ENCODE data around the gene DNAJC1. TPM values are rescaled to one million over a fixed set of nuclear protein-coding genes. Genes with fewer than 3 reads are reported as not detected.

Gene DNAJC1
- total and polyA plus RNA-seq, 10 of the 15 experiments (the other 5 are each of a cell fraction or from before 2014, with no cell fraction given) = 2.5 to 39.3 (median 20.4) TPM

GRCh38 chr10:21969326-21970287 lies 33.9 kb downstream of the DNAJC1 start:
- Histone ChIP-seq H3K79me2 (ENCODE audit: control insufficient read depth, insufficient read depth, low read length) (no peaks in the 10 kb centered on the region; the same call in 1 of the 2 replicates), H3K36me3 (ENCODE audit: control insufficient read depth in 2 of 2, insufficient read depth in 2 of 2, low read length in 1 of 2) (no peaks in the 10 kb centered on the region), H3K4me2 (ENCODE audit: control insufficient read depth, insufficient read depth) (no peak overlapping the region), H3K27ac (ENCODE audit: control insufficient read depth, insufficient read depth) (no peak overlapping the region), H3K27me3 (replicated peaks in 1 of 2; ENCODE audit: control insufficient read depth in 2 of 2, insufficient read depth in 2 of 2, low read length in 1 of 2) (no peaks in the 10 kb centered on the region), H2AFZ (ENCODE audit: control insufficient read depth, low read depth, low read length) (no peak overlapping the region), H4K20me1 (ENCODE audit: control insufficient read depth, insufficient read depth) (no peaks in the 10 kb centered on the region), H3K4me1 (ENCODE audit: control insufficient read depth, insufficient read depth, low read length) (peaks cover 3% of the 10 kb centered on the region; the same call in 1 of the 2 replicates), H3K4me3 (no peak overlapping the region), H3K9me3 (replicated peaks; ENCODE audit: control insufficient read depth, insufficient read depth, low read length) (no peaks in the 10 kb centered on the region; the same call in 1 of the 3 replicates), H3K9ac (ENCODE audit: control insufficient read depth, insufficient read depth, low read length) (no peak overlapping the region)
- in situ Hi-C loops (cut with MboI) (loop anchor here (25.0 kb wide), 1 partner anchor 882 kb away; no protein-coding TSS in a partner anchor), intact Hi-C loops (cut with micrococcal nuclease; ENCODE audit: unreplicated experiment) (no loop called here)
- ATAC-seq (no peak), DNase-seq (ENCODE audit: low read depth, low spot score) (no peak), FAIRE-seq (no peak)
- SMC1A ChIA-PET (ENCODE audit: uncharacterized antibody, unreplicated experiment) = no interaction called here
- RAD21 ChIA-PET (ENCODE audit: unreplicated experiment) = no interaction called here
- POLR2A ChIA-PET = no interaction called here
- no TSS peak for BruUV-seq (replicated peaks)
- CTCF ChIA-PET = no interaction called here
- no peak for TF ChIP-seq MLLT1 (IDR thresholded peaks at IDR 0.05)
- no peak for TF ChIP-seq PAX5 (IDR thresholded peaks at IDR 0.05; ENCODE audit: borderline replicate concordance, low read depth, low read length)
- TF ChIP-seq POLR2AphosphoS2 (IDR thresholded peaks at IDR 0.05; ENCODE audit: low read depth, low read length) = no peak
- TF ChIP-seq ZNF384 (IDR thresholded peaks at IDR 0.05; ENCODE audit: borderline replicate concordance, low read depth, low read length) = no peak
- no peak for TF ChIP-seq MTA2 (IDR thresholded peaks at IDR 0.05; ENCODE audit: low read depth)
- no peak for TF ChIP-seq NFXL1 (IDR thresholded peaks at IDR 0.05; ENCODE audit: borderline replicate concordance)
- WGBS (ENCODE audit: insufficient coverage, insufficient replicate concordance, low lambda C conversion rate, missing lambda C conversion rate) = 69% methylated on average over 5 of the region's 5 CpGs

Measured in GM12878 (cell line).